ENCODE results near the gene MTX2. TPM values are rescaled to one million over a fixed set of nuclear protein-coding genes. Genes with fewer than 3 reads are reported as not detected.

MTX2 gene
- total RNA-seq, 1 experiment from 2014 or later, result 33.7 TPM

DNA sequence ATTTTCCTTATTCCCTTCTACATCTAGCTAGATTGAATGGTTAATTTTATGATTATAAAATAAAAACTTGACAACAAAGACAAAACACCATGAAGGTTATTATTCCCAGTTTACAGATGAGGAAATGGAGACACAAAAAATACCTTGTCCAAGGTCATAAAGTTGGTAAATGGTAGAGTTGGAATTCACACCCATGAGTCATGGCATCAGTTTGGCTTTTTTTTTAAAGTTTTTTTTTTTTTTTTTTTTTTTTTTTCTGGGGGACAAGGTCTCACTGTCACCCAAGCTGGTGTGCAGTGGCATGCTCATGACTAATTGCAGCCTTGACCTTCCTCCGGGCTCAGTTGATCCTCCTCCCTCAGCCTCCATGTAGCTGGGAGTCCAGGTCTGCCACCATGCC is 70.0 kb downstream of the MTX2 start:
- ChIA-PET CTCF (no interaction called here), POLR2A (no interaction called here)
- Mint-ChIP-seq H3K4me3 (ENCODE audit: unreplicated experiment) (no peak overlapping the region), H3K27me3 (ENCODE audit: insufficient read depth, unreplicated experiment) (no peaks in the 10 kb centered on the region), H3K27ac (ENCODE audit: unreplicated experiment) (no peak overlapping the region), H3K36me3 (ENCODE audit: insufficient read depth, unreplicated experiment) (peaks cover 15% of the 10 kb centered on the region), H3K9me3 (ENCODE audit: unreplicated experiment) (no peaks in the 10 kb centered on the region), H3K4me1 (ENCODE audit: low read depth, unreplicated experiment) (no peaks in the 10 kb centered on the region)
- Histone ChIP-seq H3K27me3 (replicated peaks; ENCODE audit: control insufficient read depth, insufficient read depth, low read length) (no peaks in the 10 kb centered on the region), H3K36me3 (ENCODE audit: control insufficient read depth, insufficient read depth, low read length) (peaks cover 3% of the 10 kb centered on the region; the same call in 1 of the 2 replicates), H3K9me3 (no peaks in the 10 kb centered on the region), H3K4me1 (no peaks in the 10 kb centered on the region), H3K4me3 (ENCODE audit: low read depth, low read length) (no peak overlapping the region)
- intact Hi-C loops (cut with micrococcal nuclease; ENCODE audit: unreplicated experiment), result no loop called here
- no TSS peak for BruUV-seq (replicated peaks)
- TF ChIP-seq, protein P1, sequence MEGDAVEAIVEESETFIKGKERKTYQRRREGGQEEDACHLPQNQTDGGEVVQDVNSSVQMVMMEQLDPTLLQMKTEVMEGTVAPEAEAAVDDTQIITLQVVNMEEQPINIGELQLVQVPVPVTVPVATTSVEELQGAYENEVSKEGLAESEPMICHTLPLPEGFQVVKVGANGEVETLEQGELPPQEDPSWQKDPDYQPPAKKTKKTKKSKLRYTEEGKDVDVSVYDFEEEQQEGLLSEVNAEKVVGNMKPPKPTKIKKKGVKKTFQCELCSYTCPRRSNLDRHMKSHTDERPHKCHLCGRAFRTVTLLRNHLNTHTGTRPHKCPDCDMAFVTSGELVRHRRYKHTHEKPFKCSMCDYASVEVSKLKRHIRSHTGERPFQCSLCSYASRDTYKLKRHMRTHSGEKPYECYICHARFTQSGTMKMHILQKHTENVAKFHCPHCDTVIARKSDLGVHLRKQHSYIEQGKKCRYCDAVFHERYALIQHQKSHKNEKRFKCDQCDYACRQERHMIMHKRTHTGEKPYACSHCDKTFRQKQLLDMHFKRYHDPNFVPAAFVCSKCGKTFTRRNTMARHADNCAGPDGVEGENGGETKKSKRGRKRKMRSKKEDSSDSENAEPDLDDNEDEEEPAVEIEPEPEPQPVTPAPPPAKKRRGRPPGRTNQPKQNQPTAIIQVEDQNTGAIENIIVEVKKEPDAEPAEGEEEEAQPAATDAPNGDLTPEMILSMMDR (IDR thresholded peaks at IDR 0.05; ENCODE audit: insufficient read depth in 1 of 2, low read depth in 1 of 2, low read length in 1 of 2, severe bottlenecking in 1 of 2, unreplicated experiment in 1 of 2), result no peak
- no peak for DNase-seq

DNA sequence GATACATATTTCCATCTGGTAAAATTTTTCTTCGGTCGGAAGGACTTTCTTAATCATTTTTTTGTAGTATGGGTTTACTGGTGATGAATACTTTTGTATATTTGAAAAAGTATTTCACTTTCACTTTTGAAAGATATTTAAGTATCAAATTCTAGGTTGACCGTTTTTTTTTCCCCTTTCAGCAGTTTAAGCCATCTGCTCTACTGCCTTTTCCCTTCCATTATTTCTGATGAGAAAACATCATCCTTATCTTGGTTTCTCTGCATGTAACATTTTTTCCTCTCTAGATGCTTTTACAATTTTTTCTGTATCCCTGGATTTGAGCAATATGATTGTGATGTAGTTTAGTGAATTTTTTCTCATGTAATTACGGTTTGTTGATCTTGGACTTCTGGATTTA is 87.0 kb downstream of the MTX2 start:
- TF ChIP-seq, protein P1 (IDR thresholded peaks at IDR 0.05; ENCODE audit: insufficient read depth in 1 of 2, low read depth in 1 of 2, low read length in 1 of 2, severe bottlenecking in 1 of 2, unreplicated experiment in 1 of 2), result no peak
- Histone ChIP-seq H3K4me3 (ENCODE audit: low read depth, low read length) (no peak overlapping the region), H3K4me1 (no peaks in the 10 kb centered on the region), H3K36me3 (ENCODE audit: control insufficient read depth, insufficient read depth, low read length) (no peaks in the 10 kb centered on the region), H3K9me3 (no peaks in the 10 kb centered on the region; the same call in 1 of the 2 replicates), H3K27me3 (replicated peaks; ENCODE audit: control insufficient read depth, insufficient read depth, low read length) (no peaks in the 10 kb centered on the region)
- Mint-ChIP-seq H3K4me3 (ENCODE audit: unreplicated experiment) (no peak overlapping the region), H3K27ac (ENCODE audit: unreplicated experiment) (no peak overlapping the region), H3K9me3 (ENCODE audit: unreplicated experiment) (no peaks in the 10 kb centered on the region), H3K36me3 (ENCODE audit: insufficient read depth, unreplicated experiment) (no peaks in the 10 kb centered on the region), H3K27me3 (ENCODE audit: insufficient read depth, unreplicated experiment) (peaks cover 10% of the 10 kb centered on the region), H3K4me1 (ENCODE audit: low read depth, unreplicated experiment) (no peaks in the 10 kb centered on the region)
- intact Hi-C loops (cut with micrococcal nuclease; ENCODE audit: unreplicated experiment), result no loop called here
- BruUV-seq (replicated peaks), result no TSS peak
- ChIA-PET POLR2A (no interaction called here), CTCF (no interaction called here)
- DNase-seq, result no peak

DNA sequence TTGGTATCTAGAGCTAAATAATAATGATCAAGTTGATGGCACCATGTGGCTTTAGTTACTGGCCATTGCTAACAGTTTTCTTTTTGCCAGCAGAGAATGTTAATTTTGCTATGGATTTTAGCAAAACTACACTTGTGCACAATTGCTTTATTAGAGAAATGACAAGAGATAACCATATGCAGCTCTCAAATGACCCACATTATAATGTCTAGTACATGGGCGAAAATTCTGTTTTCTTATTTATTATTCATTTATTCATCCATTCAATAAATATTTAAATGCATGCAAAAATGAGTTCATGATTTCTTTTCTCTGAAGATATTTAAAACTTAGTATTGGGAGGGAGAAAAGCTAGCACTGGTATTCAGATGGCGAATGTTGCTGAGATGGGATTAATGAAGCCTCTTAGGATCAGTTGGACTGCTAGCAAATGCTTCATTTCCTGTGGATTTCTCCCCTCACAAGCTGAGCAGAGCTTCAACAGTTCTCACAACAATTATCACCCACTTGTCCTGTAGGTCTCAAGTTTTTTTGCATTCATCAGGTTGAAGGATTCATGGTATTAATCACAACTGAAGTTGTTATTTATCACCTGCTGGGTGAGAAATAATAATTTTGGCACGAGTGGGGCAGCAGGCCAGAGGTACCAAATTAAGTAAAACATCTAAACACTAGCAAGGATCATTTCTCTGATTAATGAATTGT is 95.2 kb downstream of the MTX2 start:
- BruUV-seq (replicated peaks), result no TSS peak

More for the DNA sequence above, 95.2 kb downstream of the MTX2 start:
- H3K36me3 ChIP-seq (ENCODE audit: control insufficient read depth, insufficient read depth, low read length), result no peaks in the 10 kb centered on the region
- no peaks in the 10 kb centered on the region for H3K4me1 ChIP-seq
- no peak for DNase-seq
- TF ChIP-seq, protein P1 (IDR thresholded peaks at IDR 0.05; ENCODE audit: insufficient read depth in 1 of 2, low read depth in 1 of 2, low read length in 1 of 2, severe bottlenecking in 1 of 2, unreplicated experiment in 1 of 2), result no peak
- Mint-ChIP-seq H3K4me3 (ENCODE audit: unreplicated experiment) (no peak overlapping the region), H3K9me3 (ENCODE audit: unreplicated experiment) (no peaks in the 10 kb centered on the region), H3K4me1 (ENCODE audit: low read depth, unreplicated experiment) (no peaks in the 10 kb centered on the region), H3K27me3 (ENCODE audit: insufficient read depth, unreplicated experiment) (peaks cover 4% of the 10 kb centered on the region), H3K27ac (ENCODE audit: unreplicated experiment) (no peak overlapping the region), H3K36me3 (ENCODE audit: insufficient read depth, unreplicated experiment) (no peaks in the 10 kb centered on the region)
- H3K27me3 ChIP-seq (replicated peaks; ENCODE audit: control insufficient read depth, insufficient read depth, low read length), result no peaks in the 10 kb centered on the region
- H3K4me3 ChIP-seq (ENCODE audit: low read depth, low read length), result no peak overlapping the region
- intact Hi-C loops (cut with micrococcal nuclease; ENCODE audit: unreplicated experiment), result no loop called here
- H3K9me3 ChIP-seq, result no peaks in the 10 kb centered on the region
- CTCF ChIA-PET, result no interaction called here
- POLR2A ChIA-PET, result no interaction called here

Measured in Caco-2 (cell line).